Bronchial epithelial cell (primary cell): Measurements from ENCODE around the gene PACS2. TPM values are rescaled to one million over a fixed set of nuclear protein-coding genes. Genes with fewer than 3 reads are reported as not detected.
"Not testable (repeated sequence)": the region's sequence is repeated elsewhere in the genome, so short reads cannot be mapped to it uniquely, and the experiment has no call there.

ENCODE experiments used
- DNase-seq: peaks from one replicate; pipeline ENCODE4 v3.0.0-alpha.2; 2010; ENCODE audit warnings: low read depth
- FAIRE-seq: peaks from 2 replicates; lab custom pipeline; 2011; peaks lifted over from hg19 to GRCh38; lab: Jason Lieb, UNC
- H3K27me3 ChIP-seq: 2 replicates; pipeline ENCODE4 v1.5.1; 2011; ENCODE audit warnings: low read length; ENCODE audit not compliant: control insufficient read depth, insufficient read depth
- H3K36me3 ChIP-seq: 2 replicates; pipeline ENCODE4 v1.5.1; 2011; ENCODE audit warnings: low read length; ENCODE audit not compliant: control insufficient read depth, insufficient read depth
- H3K4me3 ChIP-seq: 2 replicates; pipeline ENCODE4 v1.5.1; 2011; ENCODE audit warnings: mild to moderate bottlenecking, low read depth, low read length, control low read depth
- CTCF ChIP-seq: IDR thresholded peaks from 2 replicates; pipeline ENCODE4 v1.5.1; 2011; ENCODE audit warnings: mild to moderate bottlenecking, moderate library complexity, low read length, control low read depth, inconsistent platforms; ENCODE audit not compliant: insufficient read depth, severe bottlenecking
- total RNA-seq: library from RNA; depleted of rRNA; stranded (reverse); fragments of >200 nt; gene quantifications from 2 replicates; pipeline ENCODE4 v1.2.1, GENCODE V29; 2014

The PACS2 gene
- total RNA-seq, 1 donor from 2014 or later, result 42.4 TPM

GRCh38 chr14:105325716-105326567 lies 11.4 kb downstream of the PACS2 start:
- H3K27me3 ChIP-seq, result no peaks in the 10 kb centered on the region
- peak; percentile 73 for FAIRE-seq
- no peak for TF ChIP-seq CTCF
- no peak overlapping the region for H3K4me3 ChIP-seq
- no peak for DNase-seq
- peaks cover 1% of the 10 kb centered on the region for H3K36me3 ChIP-seq

GRCh38 chr14:105326568-105326867 lies 12.0 kb downstream of the PACS2 start:
- H3K36me3 ChIP-seq, result peaks cover 1% of the 10 kb centered on the region
- no peak for FAIRE-seq
- TF ChIP-seq CTCF, result no peak
- DNase-seq, result no peak
- H3K27me3 ChIP-seq, result no peaks in the 10 kb centered on the region
- H3K4me3 ChIP-seq, result no peak overlapping the region

- FAIRE-seq, result peak; percentile 7
Observed at GRCh38 chr14:105326891-105327694, 12.5 kb downstream of the PACS2 start.

GRCh38 chr14:105327695-105328045 lies 13.1 kb downstream of the PACS2 start:
- H3K4me3 ChIP-seq, H3K36me3 ChIP-seq, FAIRE-seq, H3K27me3 ChIP-seq, DNase-seq: not testable (repeated sequence)

More at GRCh38 chr14:105326891-105327694, 12.5 kb downstream of the PACS2 start:
- no peak for DNase-seq
- TF ChIP-seq CTCF, result no peak
- Histone ChIP-seq H3K27me3 (no peaks in the 10 kb centered on the region), H3K4me3 (no peak overlapping the region), H3K36me3 (peaks cover 1% of the 10 kb centered on the region)

GRCh38 chr14:105328070-105328677 lies 13.6 kb downstream of the PACS2 start:
- FAIRE-seq (no peak), DNase-seq (no peak)
- Histone ChIP-seq H3K27me3 (no peaks in the 10 kb centered on the region), H3K4me3 (no peak overlapping the region), H3K36me3 (peaks cover 1% of the 10 kb centered on the region)
- TF ChIP-seq CTCF, result no peak
